H9 (cell line): ENCODE results near the gene KIRREL3. TPM values are rescaled to one million over a fixed set of nuclear protein-coding genes. Genes with fewer than 3 reads are reported as not detected.

Source experiments
- DNase-seq: peaks from one replicate; pipeline ENCODE4 v3.0.0-alpha.2; 2017
- H2AFZ ChIP-seq: one replicate; pipeline ENCODE4 v1.6.1; 2013; ENCODE audit warnings: mild to moderate bottlenecking, low read length, control low read depth, moderate library complexity
- H2AK5ac ChIP-seq: 2 replicates; pipeline ENCODE4 v1.6.1; 2013; ENCODE audit warnings: low read length, control low read depth, mixed read lengths; ENCODE audit not compliant: insufficient read length
- H2BK120ac ChIP-seq: one replicate; pipeline ENCODE4 v1.6.1; 2013; ENCODE audit warnings: low read depth, mild to moderate bottlenecking, low read length, control low read depth, inconsistent platforms; ENCODE audit not compliant: poor library complexity, severe bottlenecking
- H2BK12ac ChIP-seq: 2 replicates; pipeline ENCODE4 v1.6.1; 2013; ENCODE audit warnings: low read length, control low read depth, mixed read lengths, low read depth; ENCODE audit not compliant: insufficient read length
- H2BK15ac ChIP-seq: 2 replicates; pipeline ENCODE4 v1.6.1; 2013; ENCODE audit warnings: low read depth, low read length, control low read depth
- H2BK20ac ChIP-seq: one replicate; pipeline ENCODE4 v1.6.1; 2013; ENCODE audit warnings: low read depth, mild to moderate bottlenecking, low read length, control low read depth, inconsistent platforms; ENCODE audit not compliant: poor library complexity, severe bottlenecking
- H2BK5ac ChIP-seq: 2 replicates; pipeline ENCODE4 v1.6.1; 2013; ENCODE audit warnings: low read length, control low read depth, mixed read lengths; ENCODE audit not compliant: insufficient read length
- H3K14ac ChIP-seq: 2 replicates; pipeline ENCODE4 v1.6.1; 2013; ENCODE audit warnings: low read length, control low read depth; ENCODE audit not compliant: insufficient read depth
- H3K18ac ChIP-seq: 2 replicates; pipeline ENCODE4 v1.6.1; 2013; ENCODE audit warnings: low read depth, mild to moderate bottlenecking, mixed read lengths, low read length, control low read depth; ENCODE audit not compliant: insufficient read length
- H3K23ac ChIP-seq: 2 replicates; pipeline ENCODE4 v1.6.1; 2013; ENCODE audit warnings: low read length, control low read depth, mixed read lengths, low read depth; ENCODE audit not compliant: insufficient read length
- H3K23me2 ChIP-seq: 2 replicates; pipeline ENCODE4 v1.6.1; 2013; ENCODE audit warnings: low read depth, mild to moderate bottlenecking, mixed read lengths, low read length, control low read depth; ENCODE audit not compliant: insufficient read length, poor library complexity, severe bottlenecking
- H3K27ac ChIP-seq: 2 replicates; pipeline ENCODE4 v1.5.1; 2013; ENCODE audit warnings: low read length, control low read depth, mixed read lengths, low read depth; ENCODE audit not compliant: insufficient read length
- H3K27me3 ChIP-seq: 2 replicates; pipeline ENCODE4 v1.6.1; 2013; ENCODE audit warnings: low read length, control low read depth, inconsistent platforms; ENCODE audit not compliant: insufficient read depth
- H3K4ac ChIP-seq: 2 replicates; pipeline ENCODE4 v1.6.1; 2013; ENCODE audit warnings: low read depth, mild to moderate bottlenecking, control low read depth, inconsistent platforms, low read length, moderate library complexity
- H3K4me1 ChIP-seq: 2 replicates; pipeline ENCODE4 v1.6.1; 2013; ENCODE audit warnings: low read length, control low read depth, inconsistent platforms; ENCODE audit not compliant: insufficient read depth
- H3K4me2 ChIP-seq: 2 replicates; pipeline ENCODE4 v1.6.1; 2013; ENCODE audit warnings: low read length, control low read depth, mixed read lengths; ENCODE audit not compliant: insufficient read length, insufficient read depth
- H3K56ac ChIP-seq: 2 replicates; pipeline ENCODE4 v1.6.1; 2013; ENCODE audit warnings: low read depth, mild to moderate bottlenecking, mixed read lengths, low read length, control low read depth; ENCODE audit not compliant: insufficient read length
- H3K79me1 ChIP-seq: 2 replicates; pipeline ENCODE4 v1.6.1; 2013; ENCODE audit warnings: low read depth, mild to moderate bottlenecking, moderate library complexity, low read length, control low read depth, inconsistent platforms; ENCODE audit not compliant: insufficient read depth, poor library complexity, severe bottlenecking
- H3K79me2 ChIP-seq: 2 replicates; pipeline ENCODE4 v1.6.1; 2013; ENCODE audit warnings: low read length, control low read depth, inconsistent platforms; ENCODE audit not compliant: insufficient read depth
- H3K9ac ChIP-seq: 2 replicates; pipeline ENCODE4 v1.6.1; 2013; ENCODE audit warnings: low read length, control low read depth, mixed read lengths; ENCODE audit not compliant: insufficient read length; ENCODE audit errors: extremely low read depth
- H3K9me3 ChIP-seq: one replicate; pipeline ENCODE4 v1.6.1; 2013; ENCODE audit warnings: low read depth, low read length, inconsistent platforms; ENCODE audit not compliant: control insufficient read depth
- H3T11ph ChIP-seq: one replicate; pipeline ENCODE4 v1.6.1; 2013; ENCODE audit warnings: mild to moderate bottlenecking, low read length, control low read depth, inconsistent platforms
- H4K20me1 ChIP-seq: one replicate; pipeline ENCODE4 v1.6.1; 2013; ENCODE audit not compliant: control insufficient read depth, insufficient read length, insufficient read depth
- H4K5ac ChIP-seq: 2 replicates; pipeline ENCODE4 v1.6.1; 2013; ENCODE audit warnings: low read depth, mild to moderate bottlenecking, mixed read lengths, low read length, control low read depth; ENCODE audit not compliant: insufficient read length
- H4K8ac ChIP-seq: replicated peaks from 2 replicates; pipeline ENCODE4 v1.6.1; 2013; ENCODE audit warnings: low read length, control low read depth, mixed read lengths, low read depth; ENCODE audit not compliant: insufficient read length
- H4K91ac ChIP-seq: 2 replicates; pipeline ENCODE4 v1.6.1; 2013; ENCODE audit warnings: low read depth, mild to moderate bottlenecking, moderate library complexity, mixed read lengths, low read length, control low read depth; ENCODE audit not compliant: insufficient read length
- H3K27ac Mint-ChIP-seq, 3 experiments: 2 replicates in 2 of 3; 3 replicates in 1 of 3; pipeline ENCODE4 v1.8.0; 2020 to 2021; ENCODE audit warnings: mixed read lengths in 3 of 3, mild to moderate bottlenecking in 1 of 3, moderate library complexity in 1 of 3
- H3K27me3 Mint-ChIP-seq: 2 replicates; pipeline ENCODE4 v1.8.0; 2021; ENCODE audit warnings: low read depth, mild to moderate bottlenecking, moderate library complexity, mixed read lengths
- H3K36me3 Mint-ChIP-seq, 3 experiments: 2 replicates in 2 of 3; 3 replicates in 1 of 3; pipeline ENCODE4 v1.8.0; 2020 to 2021; ENCODE audit warnings: low read depth in 3 of 3, mixed read lengths in 3 of 3; ENCODE audit not compliant: insufficient read depth in 1 of 3
- H3K4me1 Mint-ChIP-seq, 2 experiments: 2 replicates each; pipeline ENCODE4 v1.8.0; 2020; ENCODE audit warnings: mixed read lengths in 2 of 2
- H3K4me3 Mint-ChIP-seq, 2 experiments: 2 replicates in 1 of 2; 3 replicates in 1 of 2; pipeline ENCODE4 v1.8.0; 2020 to 2021; ENCODE audit warnings: mild to moderate bottlenecking in 2 of 2, mixed read lengths in 2 of 2, moderate library complexity in 1 of 2
- H3K9me3 Mint-ChIP-seq, 2 experiments: 2 replicates in 1 of 2; 3 replicates in 1 of 2; pipeline ENCODE4 v1.8.0; 2020; ENCODE audit warnings: mild to moderate bottlenecking in 2 of 2, mixed read lengths in 2 of 2, moderate library complexity in 1 of 2
- CTCF ChIP-seq: fragments of 200-600 bp; sonication (generic); conservative IDR thresholded peaks from 3 replicates; pipeline ENCODE4 v1.8.0; 2021; ENCODE audit warnings: antibody characterized with exemption, mild to moderate bottlenecking
- WGBS: extraction: QIAGEN DNeasy Blood & Tissue Kit; methylation state at CpG from one replicate; pipeline ENCODE4 v1.1.7; 2013; ENCODE audit warnings: missing lambda C conversion rate, low lambda C conversion rate, mixed read lengths; ENCODE audit not compliant: insufficient read length; ENCODE audit errors: extremely low coverage; 5-methylcytosine and 5-hydroxymethylcytosine counted together
- total RNA-seq: library from RNA; stranded (reverse); gene quantifications from 2 replicates; pipeline ENCODE4 v1.2.1, GENCODE V29; 2021

Gene KIRREL3
- total RNA-seq, 1 experiment from 2014 or later = 0.17 TPM

GRCh38 chr11:126408901-126409619, 591.5 kb downstream of the KIRREL3 start:
- H2BK15ac ChIP-seq = no peak overlapping the region
- H3T11ph ChIP-seq = no peak overlapping the region
- peak overlapping the region in 2 of 3 experiments; percentile 9 to 58; a peak in 1 of 7 replicates for H3K27ac Mint-ChIP-seq
- no peak overlapping the region for H3K56ac ChIP-seq
- H3K27me3 Mint-ChIP-seq = no peaks in the 10 kb centered on the region; the same call in 1 of the 2 replicates
- H4K8ac ChIP-seq = no peak overlapping the region
- H3K9ac ChIP-seq = no peak overlapping the region
- peaks cover 16 to 19% of the 10 kb centered on the region in 2 experiments for H3K4me1 Mint-ChIP-seq
- H3K18ac ChIP-seq = no peak overlapping the region
- H2BK20ac ChIP-seq = no peak overlapping the region
- H3K23ac ChIP-seq = no peak overlapping the region
- no peak overlapping the region for H3K4ac ChIP-seq
- H2AFZ ChIP-seq = no peak overlapping the region
- H2BK5ac ChIP-seq = no peak overlapping the region
- DNase-seq = no peak
- H4K20me1 ChIP-seq = no peaks in the 10 kb centered on the region
- no peaks in the 10 kb centered on the region for H3K27me3 ChIP-seq
- no peaks in the 10 kb centered on the region; a peak in 1 of 5 replicates for H3K9me3 Mint-ChIP-seq
- H3K36me3 Mint-ChIP-seq = peaks cover 11 to 21% (median 20%) of the 10 kb centered on the region in 3 experiments
- no peak overlapping the region for H3K27ac ChIP-seq
- no peaks in the 10 kb centered on the region for H3K79me2 ChIP-seq
- no peak overlapping the region for H2BK120ac ChIP-seq
- H2BK12ac ChIP-seq = no peak overlapping the region
- no peaks in the 10 kb centered on the region for H3K79me1 ChIP-seq
- TF ChIP-seq CTCF = no peak
- no peak overlapping the region for H3K4me3 Mint-ChIP-seq
- H3K23me2 ChIP-seq = no peaks in the 10 kb centered on the region
- H4K5ac ChIP-seq = no peak overlapping the region
- H3K4me2 ChIP-seq = no peak overlapping the region
- no peaks in the 10 kb centered on the region for H3K9me3 ChIP-seq
- H4K91ac ChIP-seq = no peak overlapping the region
- WGBS = no CpG with 5 or more reads among the region's 12 CpGs
- no peak overlapping the region for H2AK5ac ChIP-seq
- no peak overlapping the region for H3K14ac ChIP-seq
- no peaks in the 10 kb centered on the region for H3K4me1 ChIP-seq
